ENCODE measurements around the gene PEX6. TPM values are rescaled to one million over a fixed set of nuclear protein-coding genes. Genes with fewer than 3 reads are reported as not detected.

Gene PEX6
- total and polyA plus RNA-seq, 7 donors, result 12.0 to 37.8 (median 24.1) TPM

DNA sequence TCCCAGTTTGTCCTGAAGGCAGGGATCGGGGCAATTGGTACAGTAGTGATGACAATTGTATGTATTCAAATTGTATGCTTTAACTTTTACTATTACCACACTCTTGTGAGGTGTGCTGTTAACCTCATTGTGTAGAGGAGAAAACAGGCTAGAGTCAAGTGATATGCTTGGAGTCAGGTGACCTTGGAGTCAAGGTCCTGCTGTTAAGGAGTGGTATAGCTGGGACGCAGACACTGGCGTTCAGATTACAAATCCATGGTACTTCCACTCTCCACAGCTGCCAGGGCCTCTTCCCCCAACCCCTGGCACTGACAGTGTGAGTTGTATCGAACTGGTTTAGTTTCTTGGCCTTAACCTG is 39.2 kb downstream of the PEX6 start:
- Histone ChIP-seq H3K36me3 (ENCODE audit: insufficient read depth in 1 of 2, low read depth in 1 of 2) (peaks cover 3 to 64% of the 10 kb centered on the region in 2 donors), H3K4me3 (no peak overlapping the region), H3K27ac (no peak overlapping the region), H3K27me3 (ENCODE audit: insufficient read depth in 3 of 3, low read length in 2 of 3) (no peaks in the 10 kb centered on the region), H3K4me1 (no peaks in the 10 kb centered on the region), H3K9me3 (no peaks in the 10 kb centered on the region)
- WGBS, 3 donors, result 73 to 83% (median 76%) methylated on average over 4 of the region's 4 CpGs
- ATAC-seq (no peak), DNase-seq (no peak)
- intact Hi-C loops (cut with DNase I), result no loop called here
- TF ChIP-seq, protein P1, sequence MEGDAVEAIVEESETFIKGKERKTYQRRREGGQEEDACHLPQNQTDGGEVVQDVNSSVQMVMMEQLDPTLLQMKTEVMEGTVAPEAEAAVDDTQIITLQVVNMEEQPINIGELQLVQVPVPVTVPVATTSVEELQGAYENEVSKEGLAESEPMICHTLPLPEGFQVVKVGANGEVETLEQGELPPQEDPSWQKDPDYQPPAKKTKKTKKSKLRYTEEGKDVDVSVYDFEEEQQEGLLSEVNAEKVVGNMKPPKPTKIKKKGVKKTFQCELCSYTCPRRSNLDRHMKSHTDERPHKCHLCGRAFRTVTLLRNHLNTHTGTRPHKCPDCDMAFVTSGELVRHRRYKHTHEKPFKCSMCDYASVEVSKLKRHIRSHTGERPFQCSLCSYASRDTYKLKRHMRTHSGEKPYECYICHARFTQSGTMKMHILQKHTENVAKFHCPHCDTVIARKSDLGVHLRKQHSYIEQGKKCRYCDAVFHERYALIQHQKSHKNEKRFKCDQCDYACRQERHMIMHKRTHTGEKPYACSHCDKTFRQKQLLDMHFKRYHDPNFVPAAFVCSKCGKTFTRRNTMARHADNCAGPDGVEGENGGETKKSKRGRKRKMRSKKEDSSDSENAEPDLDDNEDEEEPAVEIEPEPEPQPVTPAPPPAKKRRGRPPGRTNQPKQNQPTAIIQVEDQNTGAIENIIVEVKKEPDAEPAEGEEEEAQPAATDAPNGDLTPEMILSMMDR (IDR thresholded peaks at IDR 0.05), result no peak

GRCh38 chr6:42938987-42939809 is 39.8 kb downstream of the PEX6 start:
- Histone ChIP-seq H3K4me1 (no peaks in the 10 kb centered on the region), H3K9me3 (no peaks in the 10 kb centered on the region), H3K27me3 (ENCODE audit: insufficient read depth in 3 of 3, low read length in 2 of 3) (no peaks in the 10 kb centered on the region), H3K27ac (no peak overlapping the region), H3K36me3 (ENCODE audit: insufficient read depth in 1 of 2, low read depth in 1 of 2) (peaks cover 3 to 70% of the 10 kb centered on the region in 2 donors), H3K4me3 (no peak overlapping the region)
- intact Hi-C loops (cut with DNase I), result no loop called here
- WGBS, 3 donors, result 72 to 78% (median 75%) methylated on average over 9 of the region's 9 CpGs
- no peak for ATAC-seq
- no peak for DNase-seq
- TF ChIP-seq, protein P1 (IDR thresholded peaks at IDR 0.05), result no peak

DNA sequence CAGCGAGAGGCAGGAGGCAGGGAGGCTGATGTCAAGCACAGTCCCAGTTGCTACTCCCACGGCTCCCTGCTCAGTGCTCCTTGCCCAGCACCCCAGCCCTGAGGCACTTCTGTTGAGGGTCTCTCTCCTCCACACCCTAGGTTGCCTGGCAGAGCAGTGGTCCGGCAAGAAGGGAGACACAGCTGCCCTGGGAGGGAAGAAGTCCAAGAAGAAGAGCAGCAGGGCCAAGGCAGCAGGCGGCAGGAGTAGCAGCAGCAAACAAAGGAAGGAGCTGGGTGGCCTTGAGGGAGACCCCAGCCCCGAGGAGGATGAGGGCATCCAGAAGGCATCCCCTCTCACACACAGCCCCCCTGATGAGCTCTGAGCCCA is 40.6 kb downstream of the PEX6 start:
- H3K36me3 ChIP-seq (ENCODE audit: insufficient read depth in 1 of 2, low read depth in 1 of 2), result peaks cover 3 to 64% of the 10 kb centered on the region in 2 donors
- intact Hi-C loops (cut with DNase I), result no loop called here
- H3K4me1 ChIP-seq, result no peaks in the 10 kb centered on the region
- WGBS, 3 donors, result 82 to 90% (median 87%) methylated on average over 4 to 5 of the region's 5 CpGs
- no peak overlapping the region for H3K4me3 ChIP-seq
- H3K27me3 ChIP-seq (ENCODE audit: insufficient read depth in 3 of 3, low read length in 2 of 3), result no peaks in the 10 kb centered on the region
- H3K9me3 ChIP-seq, result no peaks in the 10 kb centered on the region
- DNase-seq (no peak), ATAC-seq (no peak)
- no peak overlapping the region for H3K27ac ChIP-seq
- TF ChIP-seq, protein P1 (IDR thresholded peaks at IDR 0.05), result no peak

GRCh38 chr6:42937548-42938427 is 41.2 kb downstream of the PEX6 start:
- 93 to 95% (median 93%) methylated on average over 13 of the region's 13 CpGs for WGBS, 3 donors
- no peak overlapping the region for H3K27ac ChIP-seq
- H3K4me1 ChIP-seq, result no peaks in the 10 kb centered on the region
- ATAC-seq, result no peak
- H3K27me3 ChIP-seq (ENCODE audit: insufficient read depth in 3 of 3, low read length in 2 of 3), result no peaks in the 10 kb centered on the region
- TF ChIP-seq, protein P1 (IDR thresholded peaks at IDR 0.05), result no peak
- H3K4me3 ChIP-seq, result no peak overlapping the region
- H3K9me3 ChIP-seq, result no peaks in the 10 kb centered on the region
- intact Hi-C loops (cut with DNase I), result no loop called here
- no peak for DNase-seq
- peaks cover 3 to 57% of the 10 kb centered on the region in 2 donors for H3K36me3 ChIP-seq (ENCODE audit: insufficient read depth in 1 of 2, low read depth in 1 of 2)

Data from psoas muscle (tissue), 8 donors.